OCI-LY1 (cell line): ENCODE measurements around the gene ZNF286A.
"Not testable (repeated sequence)": the region's sequence is repeated elsewhere in the genome, so short reads cannot be mapped to it uniquely, and the experiment has no call there.

Experiments used
- CTCF ChIP-seq: fragments of 200-600 bp; sonication (generic), shearing (Covaris generic); IDR thresholded peaks from 2 replicates; pipeline ENCODE4 v1.5.1; 2017; ENCODE audit warnings: mild to moderate bottlenecking, antibody characterized with exemption, low read length, moderate library complexity, mixed read lengths
- EZH2 ChIP-seq: fragments of 200-600 bp; sonication (generic), shearing (Covaris generic); IDR thresholded peaks from 2 replicates; pipeline ENCODE4 v1.8.0; 2017; ENCODE audit warnings: borderline replicate concordance, mixed run types, mild to moderate bottlenecking, antibody characterized with exemption, low read length, moderate library complexity, mixed read lengths

- TF ChIP-seq EZH2, CTCF: not testable (repeated sequence)
Measured at GRCh38 chr17:15740041-15740440, 40.5 kb downstream of the ZNF286A start.
